ENCODE data around the gene OPRM1.
"Not testable (repeated sequence)": the region's sequence is repeated elsewhere in the genome, so short reads cannot be mapped to it uniquely, and the experiment has no call there.

OPRM1 gene

GRCh38 chr6:154213782-154214181 is 174.7 kb downstream of the OPRM1 start:
- no peak for DNase-seq

- peak in 1 of 2 donors; percentile 93 for DNase-seq
These were observed 179.3 kb downstream of the OPRM1 start for GRCh38 chr6:154218301-154218700.

- DNase-seq: no peak
These were observed 179.7 kb downstream of the OPRM1 start for GRCh38 chr6:154218787-154219186.

GRCh38 chr6:154219250-154219649 is 180.2 kb downstream of the OPRM1 start:
- no peak for DNase-seq

DNA sequence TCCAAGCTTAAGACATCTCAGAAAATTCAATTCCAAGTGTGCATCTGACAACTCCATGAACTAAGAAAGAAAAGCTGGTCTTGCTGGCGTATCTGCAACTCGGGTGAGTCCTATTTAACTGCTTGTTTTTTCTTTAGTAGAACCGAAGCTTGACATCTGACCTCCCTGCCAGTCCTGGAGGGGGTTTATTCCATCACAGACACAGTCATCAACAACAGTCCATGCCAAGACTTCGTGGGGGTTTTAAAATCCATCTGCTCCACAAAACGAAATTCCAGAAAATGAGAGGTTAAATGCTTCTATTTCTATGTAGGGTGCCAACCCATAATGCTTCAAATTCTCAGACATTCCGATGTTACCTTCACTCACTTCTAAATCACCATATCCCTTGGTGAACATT is 183.7 kb downstream of the OPRM1 start:
- DNase-seq: no peak

DNA sequence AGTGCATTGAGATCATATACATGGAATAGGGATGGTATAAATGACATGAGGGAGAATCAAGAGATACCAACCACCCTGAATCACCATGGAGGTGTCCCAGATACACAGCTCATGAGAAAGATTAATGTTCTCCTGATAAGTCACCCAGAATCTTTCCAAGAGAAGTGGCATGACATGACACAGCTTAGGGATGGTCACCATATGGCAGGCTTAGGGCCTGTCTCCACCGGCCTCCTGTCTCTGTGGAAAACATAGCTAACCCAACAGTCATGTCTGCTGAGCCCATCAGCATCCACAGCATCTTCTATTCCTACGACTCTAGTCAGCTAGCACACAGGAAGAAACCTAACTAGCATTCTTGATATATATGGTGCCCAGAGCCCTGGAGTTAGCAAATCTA is 184.3 kb downstream of the OPRM1 start:
- DNase-seq: no peak

DNA sequence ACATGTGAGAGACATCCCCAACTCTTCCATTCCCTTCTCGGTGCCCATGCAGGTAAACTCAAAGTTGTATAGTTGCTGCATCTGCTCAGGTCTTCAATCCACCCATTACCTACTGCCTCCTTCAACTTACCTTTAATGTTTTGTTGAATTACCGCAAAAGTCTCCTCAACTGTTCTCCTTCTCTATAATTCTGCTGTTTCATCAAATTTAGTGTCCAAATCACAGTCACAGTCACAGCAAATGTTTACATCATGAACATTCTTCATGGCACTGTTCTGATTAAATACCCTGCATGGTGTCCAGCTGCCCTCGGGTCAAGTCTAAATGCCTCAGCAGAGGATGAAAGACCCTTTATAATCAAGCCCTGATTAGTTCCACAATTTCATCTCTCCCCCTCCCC is 187.4 kb downstream of the OPRM1 start:
- no peak for DNase-seq

GRCh38 chr6:154227862-154228520 is 189.0 kb downstream of the OPRM1 start:
- DNase-seq: no peak

DNA sequence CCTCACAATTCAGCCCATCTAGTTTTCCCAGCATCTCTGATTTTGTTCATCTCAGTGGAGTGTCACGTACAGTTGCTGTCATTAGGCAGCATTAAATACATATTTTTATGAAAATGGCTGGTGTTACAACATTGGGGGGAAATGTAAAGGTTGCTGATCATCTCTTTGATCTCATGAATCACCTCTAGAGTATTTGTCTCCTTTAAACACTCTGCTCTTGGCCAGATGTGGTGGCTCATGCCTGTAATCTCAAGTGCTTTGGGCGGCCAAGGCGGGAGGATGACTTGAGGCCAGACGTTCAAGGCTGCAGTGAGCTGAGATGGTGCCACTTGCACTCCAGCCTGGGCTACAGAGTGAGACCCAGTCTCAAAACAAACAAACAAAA is 189.5 kb downstream of the OPRM1 start:
- DNase-seq: no peak

DNA sequence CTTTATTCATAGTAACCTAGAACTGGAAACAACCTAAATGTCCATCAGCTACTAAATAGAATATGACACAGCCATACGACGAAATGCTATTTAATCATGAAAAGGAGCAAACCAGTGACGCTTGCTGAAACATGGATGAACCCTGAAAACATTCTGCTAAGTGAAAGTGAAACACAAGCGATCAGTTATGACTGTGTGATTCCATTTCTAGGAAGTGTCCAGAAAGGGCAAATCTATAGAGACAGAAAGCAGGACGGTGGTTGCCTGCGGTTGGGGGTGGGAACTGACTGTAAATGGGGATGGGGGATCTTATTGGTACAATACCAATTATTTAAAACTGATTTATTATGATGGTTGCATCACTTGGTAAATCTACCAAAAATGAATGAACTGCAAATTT is 190.7 kb downstream of the OPRM1 start:
- DNase-seq: no peak

GRCh38 chr6:154230393-154230792 is 191.4 kb downstream of the OPRM1 start:
- no peak for DNase-seq

- no peak for DNase-seq
These were observed 192.0 kb downstream of the OPRM1 start for GRCh38 chr6:154230910-154231595.

GRCh38 chr6:154232013-154232910 is 193.2 kb downstream of the OPRM1 start:
- no peak for DNase-seq

GRCh38 chr6:154233383-154233782 is 194.3 kb downstream of the OPRM1 start:
- no peak for DNase-seq

- DNase-seq: no peak
These were observed 195.2 kb downstream of the OPRM1 start for GRCh38 chr6:154234019-154234772.

- no peak for DNase-seq
These were observed 197.7 kb downstream of the OPRM1 start for GRCh38 chr6:154236646-154237301.

DNA sequence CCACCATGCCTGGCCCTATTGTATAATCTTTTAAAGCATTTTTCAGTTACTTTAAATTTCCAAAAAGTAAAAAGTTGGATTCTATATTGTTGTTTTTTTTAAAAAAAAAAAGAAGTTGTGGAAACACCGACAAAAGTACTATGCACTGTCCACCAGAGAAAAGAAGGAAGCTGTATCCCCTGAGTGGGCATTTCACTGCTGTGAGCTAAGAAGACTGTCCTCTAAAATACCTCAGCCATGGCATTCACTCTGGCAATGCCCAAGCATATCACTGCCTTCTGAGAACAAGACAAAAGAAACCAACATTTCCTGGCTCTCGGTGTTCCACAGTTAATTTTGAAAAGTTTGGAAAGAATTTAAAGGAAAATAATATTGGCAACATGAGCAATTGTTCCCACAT is 199.8 kb downstream of the OPRM1 start:
- no peak for DNase-seq

DNA sequence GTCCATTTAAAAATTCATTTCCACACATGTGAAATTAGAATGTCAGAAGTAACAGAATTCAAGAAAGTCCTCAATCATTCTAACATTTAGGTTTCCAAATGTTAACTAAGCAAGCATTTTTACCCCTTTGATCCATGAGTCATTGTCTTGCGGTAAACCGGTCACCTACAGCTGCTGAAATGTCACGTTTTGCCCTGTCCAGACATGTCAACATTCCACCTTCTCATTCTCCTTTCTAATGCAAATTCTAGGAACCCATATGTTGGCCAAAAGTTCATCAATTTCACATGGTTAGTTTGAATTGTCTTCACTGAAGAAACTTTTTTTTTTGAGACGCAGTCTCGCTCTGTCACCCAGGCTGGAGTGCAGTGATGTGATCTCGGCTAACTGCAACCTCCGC is 200.4 kb downstream of the OPRM1 start:
- no peak for DNase-seq

GRCh38 chr6:154241061-154241460 is 202.0 kb downstream of the OPRM1 start:
- not testable (repeated sequence) for DNase-seq

DNA sequence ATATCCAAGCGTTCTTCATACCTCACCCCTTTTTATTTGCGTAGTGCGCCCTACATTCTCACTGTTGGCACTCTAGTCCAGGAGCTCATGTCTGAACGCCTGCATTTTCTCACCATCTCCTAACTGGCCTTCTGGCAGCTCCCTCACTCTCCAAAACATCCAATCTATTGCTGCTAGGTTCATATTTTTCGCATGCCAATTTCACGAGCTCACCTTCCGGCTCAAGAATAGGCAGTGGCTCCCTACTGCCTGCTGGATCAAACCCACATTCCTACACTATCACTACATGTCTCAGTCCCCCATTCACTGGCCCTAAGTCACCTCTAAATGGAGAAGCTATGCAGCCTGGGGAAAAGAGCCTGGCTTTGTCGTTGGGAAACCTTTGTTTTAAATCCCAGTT is 202.5 kb downstream of the OPRM1 start:
- no peak for DNase-seq

DNA sequence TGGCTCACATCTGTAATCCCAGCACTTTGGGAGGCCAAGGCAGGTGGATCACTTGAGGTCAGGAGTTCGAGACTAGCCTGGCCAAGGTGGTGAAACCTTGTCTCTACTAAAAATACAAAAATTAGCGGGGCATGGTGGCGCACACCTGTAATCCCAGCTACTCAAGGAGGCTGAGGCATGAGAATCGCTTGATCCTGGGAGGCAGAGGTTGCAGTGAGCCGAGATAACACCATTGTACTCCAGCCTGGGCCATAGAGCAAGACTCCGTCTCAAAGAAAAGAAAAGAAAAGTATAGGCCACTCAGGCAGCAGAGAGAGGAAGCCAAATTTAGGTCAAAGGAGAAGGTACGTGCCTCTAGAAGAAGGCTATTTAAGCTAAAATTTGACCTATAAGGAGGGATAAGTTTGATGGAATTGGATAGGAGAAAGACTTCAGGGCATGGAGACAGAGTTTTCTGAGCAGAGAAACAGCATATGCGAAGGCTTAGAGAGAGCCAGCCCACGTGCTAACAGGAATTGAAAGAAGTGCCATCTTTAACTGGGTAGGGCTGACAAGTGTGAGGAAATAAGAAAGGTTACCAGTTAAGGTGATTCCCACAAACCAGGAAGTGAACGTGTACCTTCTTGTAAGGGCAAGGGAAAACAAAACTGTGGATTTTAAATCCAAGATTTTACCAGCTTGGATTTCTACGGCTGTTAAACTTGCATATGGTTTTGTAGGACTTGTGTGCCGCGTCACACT is 203.7 kb downstream of the OPRM1 start:
- DNase-seq: no peak
